ENCODE measurements around the gene TEX26.
"Not testable (repeated sequence)": the region's sequence is repeated elsewhere in the genome, so short reads cannot be mapped to it uniquely, and the experiment has no call there.

The TEX26 gene

GRCh38 chr13:30920162-30920909 lies 12.1 kb upstream of the TEX26 start:
- DNase-seq, result no peak

DNA sequence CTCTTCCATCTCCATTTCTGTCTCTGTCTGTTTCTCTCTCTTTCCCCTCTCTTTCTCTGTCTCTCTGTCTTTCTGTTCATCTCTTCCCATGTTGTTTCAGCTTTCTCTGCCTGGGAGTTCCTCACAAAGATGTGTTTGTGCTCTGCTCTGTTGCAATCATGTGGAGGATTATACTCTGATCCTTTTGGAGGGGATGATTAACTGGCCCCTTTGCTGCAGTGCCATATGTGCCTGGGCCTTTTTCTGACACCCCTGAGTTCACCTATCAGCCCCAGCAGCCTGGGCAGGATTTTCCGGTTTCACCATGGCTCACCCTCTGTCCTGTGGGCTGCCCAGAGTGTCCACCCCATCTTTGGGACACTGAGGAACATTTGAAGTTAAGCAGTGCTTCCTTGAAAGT lies 9.0 kb upstream of the TEX26 start:
- no peak for DNase-seq

- DNase-seq, result no peak
Observed at GRCh38 chr13:30924721-30925120, 7.7 kb upstream of the TEX26 start.

DNA sequence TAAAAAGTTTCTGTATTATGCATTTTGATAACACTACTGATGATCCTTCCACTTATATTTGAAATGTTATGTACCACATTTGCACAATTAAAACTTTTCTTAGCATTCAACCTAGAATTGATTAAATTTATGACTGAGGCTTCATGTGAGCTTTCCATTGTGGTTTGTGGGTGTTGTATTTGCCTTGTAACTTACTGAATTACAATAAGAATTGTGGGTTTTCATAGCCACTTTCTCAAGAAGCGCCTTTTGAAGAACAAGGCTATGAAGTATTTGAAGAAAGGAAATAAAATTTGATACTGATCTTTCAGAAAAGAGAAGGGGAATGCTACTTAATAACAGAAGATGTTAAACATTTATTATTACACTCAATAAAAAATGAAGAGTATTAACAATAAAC lies 7.0 kb upstream of the TEX26 start:
- no peak for DNase-seq

- DNase-seq, result no peak
Observed at GRCh38 chr13:30926781-30927180, 5.7 kb upstream of the TEX26 start.

- not testable (repeated sequence) for DNase-seq
Observed at GRCh38 chr13:30927188-30927587, 5.3 kb upstream of the TEX26 start.

DNA sequence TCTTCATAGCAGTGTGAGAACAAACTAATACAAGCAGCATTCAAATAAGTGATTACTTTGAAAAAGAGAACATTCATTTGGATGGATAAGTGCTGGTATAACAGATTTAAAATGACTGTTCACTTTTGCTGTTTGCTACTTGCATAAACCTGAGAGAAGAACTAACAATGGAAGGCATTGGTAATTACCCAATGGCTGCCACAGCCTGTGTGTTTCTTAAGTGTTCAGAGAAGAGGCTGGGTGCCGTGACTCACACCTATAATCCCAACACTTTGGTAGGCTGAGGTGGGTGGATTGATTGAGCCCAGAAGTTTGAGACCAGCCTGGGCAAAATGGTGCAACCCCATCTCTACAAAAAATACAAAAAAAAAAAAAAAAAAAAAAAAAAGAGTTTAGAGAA lies 4.9 kb upstream of the TEX26 start:
- DNase-seq, result no peak

DNA sequence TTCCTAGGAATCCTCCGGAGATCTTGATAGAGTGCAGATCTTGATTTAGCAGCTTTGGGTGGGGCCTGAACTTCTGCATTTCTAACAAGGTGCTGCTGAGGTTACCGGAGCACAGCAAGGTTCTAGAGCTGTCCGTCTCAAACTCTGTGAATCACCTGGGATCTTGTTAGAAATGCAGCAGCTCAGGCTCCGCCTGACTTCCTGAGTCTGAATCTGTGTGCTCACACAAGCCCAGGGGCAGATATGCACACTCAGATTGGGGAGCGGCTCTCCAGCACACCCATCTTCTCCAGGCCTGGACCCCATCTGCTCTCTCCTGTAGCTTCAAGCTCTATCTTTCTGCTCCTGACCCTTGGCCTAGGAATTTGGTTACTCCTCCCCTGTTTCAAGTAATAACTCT lies 3.5 kb upstream of the TEX26 start:
- no peak for DNase-seq

DNA sequence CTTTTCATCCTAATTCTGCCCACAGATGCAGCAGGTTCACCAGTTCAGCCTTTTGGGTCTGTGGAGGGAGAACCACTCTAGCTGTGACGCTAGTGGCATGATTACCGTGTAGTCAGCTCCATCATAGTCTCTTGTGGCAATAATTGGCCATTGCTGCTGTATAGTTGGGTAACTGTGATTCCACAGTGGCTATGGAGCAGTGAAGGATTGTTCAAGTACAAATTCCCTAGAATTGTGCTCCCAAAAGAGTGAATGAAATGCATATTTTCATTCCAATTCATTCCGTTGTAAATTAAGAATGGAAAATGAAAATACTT lies 856 bp downstream of the TEX26 start:
- DNase-seq, result no peak

GRCh38 chr13:30934381-30934780 lies 1.9 kb downstream of the TEX26 start:
- no peak for DNase-seq

- no peak for DNase-seq
Observed at GRCh38 chr13:30934803-30935202, 2.3 kb downstream of the TEX26 start.

DNA sequence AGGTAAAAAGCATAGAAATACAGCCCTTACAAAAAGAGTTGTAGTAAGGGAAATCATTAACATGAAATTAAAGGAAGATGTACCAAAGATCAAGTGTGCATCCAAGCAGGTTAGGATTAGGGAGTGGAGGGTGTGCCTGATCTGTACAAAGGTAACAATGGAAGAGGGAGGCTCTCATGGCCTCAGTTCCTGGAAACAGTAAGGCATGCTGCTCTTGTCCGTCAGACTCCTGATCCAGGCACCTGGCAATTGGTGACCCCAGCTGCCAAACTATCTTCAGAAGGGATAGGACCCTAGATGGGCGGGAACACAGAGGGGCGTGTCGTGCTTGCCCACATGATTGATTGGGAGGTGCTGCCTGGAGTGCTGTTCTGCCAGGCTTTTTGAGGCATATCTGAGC lies 4.5 kb downstream of the TEX26 start:
- DNase-seq, result no peak

- DNase-seq, result no peak
Observed at GRCh38 chr13:30943881-30944280, 11.4 kb downstream of the TEX26 start.

- DNase-seq, result no peak
Observed at GRCh38 chr13:30957258-30957943, 24.9 kb downstream of the TEX26 start.

GRCh38 chr13:30959678-30960077 lies 27.2 kb downstream of the TEX26 start:
- no peak for DNase-seq

DNA sequence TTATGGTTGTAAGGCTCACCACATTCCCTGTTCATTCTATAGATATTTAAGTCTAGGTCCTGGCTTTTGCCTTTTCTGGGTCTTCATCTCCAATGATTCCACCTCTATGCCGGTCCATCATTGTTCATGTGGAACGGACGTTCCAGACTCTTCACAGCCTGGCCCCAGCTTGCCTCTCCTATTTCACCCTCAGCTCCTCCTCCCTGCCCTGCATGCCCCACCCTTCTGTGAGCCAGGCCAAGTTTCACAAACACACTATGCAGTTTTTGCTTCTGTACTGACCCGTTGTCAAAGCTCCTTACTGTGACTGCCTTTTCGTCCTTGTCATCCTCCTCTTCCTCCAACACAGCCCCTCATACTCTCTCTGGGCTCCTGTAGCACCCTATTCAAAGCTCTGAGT lies 31.3 kb downstream of the TEX26 start:
- no peak for DNase-seq

- no peak for DNase-seq
Observed at GRCh38 chr13:30965380-30965779, 32.9 kb downstream of the TEX26 start.

GRCh38 chr13:30966101-30966500 lies 33.6 kb downstream of the TEX26 start:
- DNase-seq, result no peak

DNA sequence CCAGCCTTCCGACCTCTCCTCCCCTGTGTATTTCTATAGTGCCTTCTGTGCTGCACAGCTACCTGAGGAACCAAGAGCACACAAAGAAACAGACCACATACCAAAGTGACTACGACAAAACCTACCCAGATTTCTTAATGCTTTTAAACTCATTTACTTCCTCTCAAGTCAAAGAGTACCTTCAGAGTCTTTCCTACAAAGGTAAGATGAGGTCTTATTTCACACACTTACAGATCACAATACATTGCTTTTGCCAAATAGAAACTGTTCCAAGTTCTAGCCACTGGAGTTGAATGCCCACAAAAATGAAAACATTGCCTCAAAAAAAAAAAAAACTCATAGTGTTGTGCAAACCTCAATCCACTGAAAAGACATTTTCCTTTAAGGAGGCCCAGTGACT lies 36.4 kb downstream of the TEX26 start:
- no peak for DNase-seq

DNA sequence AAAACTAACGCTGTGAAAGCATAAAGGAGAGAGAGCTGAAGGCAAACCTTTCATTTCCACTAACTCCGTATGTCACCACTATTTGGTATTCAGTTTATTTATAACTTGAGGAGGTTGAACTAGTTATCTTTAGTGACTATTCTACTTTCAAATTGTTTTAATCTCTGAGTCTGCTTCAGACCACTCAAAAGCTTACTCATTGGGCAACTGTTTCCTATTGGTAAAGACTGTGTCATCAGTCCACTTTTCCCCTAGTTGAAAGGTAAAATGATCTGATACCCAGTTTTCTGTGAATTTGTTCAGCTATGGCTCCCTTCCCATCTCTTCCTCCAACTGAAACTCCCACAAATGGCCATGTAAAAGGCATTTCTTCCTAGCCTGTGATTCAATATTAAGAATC lies 39.1 kb downstream of the TEX26 start:
- no peak for DNase-seq

- no peak for DNase-seq
Observed at GRCh38 chr13:30972888-30973377, 40.5 kb downstream of the TEX26 start.

DNA sequence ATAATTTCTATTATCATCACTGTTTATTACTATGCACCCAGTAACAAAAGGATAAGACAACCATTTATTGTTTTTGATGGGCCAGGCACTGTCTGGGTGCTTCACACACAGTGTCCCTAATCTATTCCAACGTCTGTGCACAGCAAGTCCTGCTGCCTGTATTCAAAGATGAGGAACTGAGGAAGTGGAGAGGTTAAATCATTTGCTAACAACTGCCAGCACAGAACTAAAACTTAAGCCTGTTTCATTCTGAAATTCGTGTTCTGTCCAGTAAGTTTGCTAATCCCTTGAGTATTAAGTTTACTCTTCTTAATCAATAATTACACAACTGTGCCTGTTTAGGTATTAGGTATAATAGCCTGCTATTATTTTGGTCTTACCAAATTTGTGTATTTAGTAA lies 41.9 kb downstream of the TEX26 start:
- no peak for DNase-seq

GRCh38 chr13:30976025-30976424 lies 43.6 kb downstream of the TEX26 start:
- no peak for DNase-seq

Measured in NCI-H1417 (cell line).